Stromal cell of bone marrow (primary cell): ENCODE data around the gene UQCC3.
"Not testable (repeated sequence)": the region's sequence is repeated elsewhere in the genome, so short reads cannot be mapped to it uniquely, and the experiment has no call there.

Experiments used
- DNase-seq: peaks from one replicate; pipeline ENCODE4 v3.0.0-alpha.2; 2012; ENCODE audit warnings: low read depth

The UQCC3 gene, protein sequence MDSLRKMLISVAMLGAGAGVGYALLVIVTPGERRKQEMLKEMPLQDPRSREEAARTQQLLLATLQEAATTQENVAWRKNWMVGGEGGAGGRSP

DNA sequence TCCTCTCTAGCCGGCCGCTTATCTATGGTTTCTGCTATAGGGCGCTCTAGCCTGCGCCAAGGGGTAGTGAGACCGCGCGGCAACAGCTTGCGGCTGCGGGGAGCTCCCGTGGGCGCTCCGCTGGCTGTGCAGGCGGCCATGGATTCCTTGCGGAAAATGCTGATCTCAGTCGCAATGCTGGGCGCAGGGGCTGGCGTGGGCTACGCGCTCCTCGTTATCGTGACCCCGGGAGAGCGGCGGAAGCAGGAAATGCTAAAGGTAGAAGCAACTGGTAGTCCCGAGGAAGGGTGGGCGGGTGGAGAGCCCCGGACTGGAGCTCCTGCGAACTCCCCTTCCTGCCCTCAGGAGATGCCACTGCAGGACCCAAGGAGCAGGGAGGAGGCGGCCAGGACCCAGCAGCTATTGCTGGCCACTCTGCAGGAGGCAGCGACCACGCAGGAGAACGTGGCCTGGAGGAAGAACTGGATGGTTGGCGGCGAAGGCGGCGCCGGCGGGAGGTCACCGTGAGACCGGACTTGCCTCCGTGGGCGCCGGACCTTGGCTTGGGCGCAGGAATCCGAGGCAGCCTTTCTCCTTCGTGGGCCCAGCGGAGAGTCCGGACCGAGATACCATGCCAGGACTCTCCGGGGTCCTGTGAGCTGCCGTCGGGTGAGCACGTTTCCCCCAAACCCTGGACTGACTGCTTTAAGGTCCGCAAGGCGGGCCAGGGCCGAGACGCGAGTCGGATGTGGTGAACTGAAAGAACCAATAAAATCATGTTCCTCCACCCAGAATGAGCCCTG, at the start of gene UQCC3, which contains the start of gene LBHD1:
UQCC3 (plus strand) TSS at position 66 of the 782 bp plus-strand sequence; CDS start at position 139, 73 bp downstream.
LBHD1 (minus strand) TSS at position 660 of the 782 bp plus-strand sequence. CDS start 2,236 bp downstream, outside the sequence.
- DNase-seq: peak; percentile 73

DNA sequence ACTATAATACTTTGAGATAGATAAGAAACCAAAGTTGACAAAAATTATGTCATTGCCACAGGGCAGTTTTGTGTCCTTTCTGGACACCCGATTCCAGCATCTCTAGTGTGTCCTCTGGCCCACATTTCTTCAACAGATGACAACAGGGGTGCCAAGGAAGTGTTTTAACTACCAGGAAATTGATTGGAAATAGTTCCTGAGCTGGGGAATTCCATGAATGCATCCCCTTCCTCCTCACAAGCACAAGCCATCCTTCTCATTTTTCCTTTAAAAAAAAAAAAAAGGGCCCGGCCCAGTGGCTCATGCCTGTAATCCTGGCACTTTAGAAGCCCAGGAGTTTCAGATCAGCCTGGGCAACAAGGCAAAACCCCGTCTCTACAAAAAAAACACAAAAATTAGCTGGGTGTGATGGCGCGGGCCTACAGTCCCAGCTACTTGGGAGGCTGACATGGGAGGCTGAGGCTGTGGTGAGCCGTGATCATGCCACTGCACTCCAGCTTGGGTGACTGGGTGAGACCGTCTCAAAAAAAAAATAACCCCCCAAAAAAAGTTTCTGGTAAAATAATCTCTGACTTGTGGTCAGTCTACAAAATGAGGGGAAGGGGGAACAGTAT, 48.9 kb upstream of the UQCC3 start:
- no peak for DNase-seq

DNA sequence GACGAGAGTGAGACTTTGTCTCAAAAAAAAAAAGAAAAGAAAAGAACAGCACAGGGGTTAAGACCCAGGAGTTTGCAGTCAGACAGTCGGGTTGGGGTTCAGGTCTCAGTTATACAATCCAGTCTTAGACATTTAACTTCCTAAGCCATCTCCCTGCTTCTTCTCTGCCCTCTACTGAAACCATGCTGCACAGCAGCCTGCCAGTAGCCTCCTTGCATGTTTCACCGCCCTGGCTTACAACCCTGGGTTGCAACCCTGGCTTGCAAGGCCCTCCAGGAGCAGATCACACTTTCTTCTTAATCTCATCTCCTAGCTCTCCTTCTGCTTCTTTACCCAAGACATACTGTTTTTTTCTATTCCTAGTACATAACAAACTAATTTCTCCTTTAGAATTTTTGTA, 43.8 kb upstream of the UQCC3 start:
- DNase-seq: no peak

DNA sequence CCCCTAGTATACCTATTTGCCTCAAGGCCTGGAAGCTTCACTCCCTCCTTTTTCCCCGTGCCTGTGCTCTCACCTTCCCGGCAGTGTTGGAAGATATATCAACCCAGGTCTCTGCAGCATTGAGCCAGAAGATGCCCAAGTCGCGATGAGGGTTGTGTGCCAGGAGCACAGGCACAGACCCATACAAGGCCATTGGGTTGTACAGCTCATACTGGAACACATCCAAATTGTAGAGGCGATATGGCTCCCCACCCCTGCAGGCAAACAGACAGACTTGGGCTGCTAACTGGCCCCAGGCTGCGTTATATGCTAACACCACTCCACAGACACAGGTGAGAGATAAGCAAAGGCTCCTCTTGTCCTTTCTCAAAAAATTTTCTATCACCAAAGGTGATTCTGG, 39.0 kb upstream of the UQCC3 start:
- no peak for DNase-seq

DNA sequence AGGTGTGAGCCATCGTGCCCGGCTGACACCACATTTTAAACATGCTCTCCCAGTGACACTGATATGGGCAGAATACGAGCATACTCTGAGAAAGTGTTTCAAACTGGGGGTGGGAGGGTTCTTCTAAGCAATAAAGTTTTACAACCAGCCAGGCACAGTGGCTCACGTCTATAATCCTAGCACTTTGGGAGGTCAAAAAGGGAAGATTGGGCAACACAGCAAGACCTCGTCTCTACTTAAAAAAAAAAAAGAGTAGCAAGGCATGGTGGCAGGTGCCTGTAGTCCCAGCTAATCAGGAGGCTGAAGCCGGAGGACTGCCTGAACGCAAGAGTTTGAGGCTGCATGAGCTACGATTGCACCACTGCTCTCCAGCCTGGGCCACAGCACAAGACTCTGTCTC, 27.3 kb upstream of the UQCC3 start:
- no peak for DNase-seq

DNA sequence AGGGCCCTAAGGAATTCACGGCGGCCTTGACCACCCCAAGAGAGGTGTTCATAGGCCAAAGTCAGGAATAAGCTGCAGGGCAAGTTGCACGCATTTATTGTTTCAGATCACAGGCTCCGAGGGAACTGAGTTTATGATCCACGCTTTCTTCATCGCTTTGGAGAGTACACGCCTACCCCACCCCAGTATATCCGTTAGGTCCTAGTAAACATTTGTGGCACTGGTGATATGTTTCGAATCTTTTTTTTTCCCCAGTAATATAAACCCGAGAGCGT, 25.9 kb upstream of the UQCC3 start:
- DNase-seq: no peak

DNA sequence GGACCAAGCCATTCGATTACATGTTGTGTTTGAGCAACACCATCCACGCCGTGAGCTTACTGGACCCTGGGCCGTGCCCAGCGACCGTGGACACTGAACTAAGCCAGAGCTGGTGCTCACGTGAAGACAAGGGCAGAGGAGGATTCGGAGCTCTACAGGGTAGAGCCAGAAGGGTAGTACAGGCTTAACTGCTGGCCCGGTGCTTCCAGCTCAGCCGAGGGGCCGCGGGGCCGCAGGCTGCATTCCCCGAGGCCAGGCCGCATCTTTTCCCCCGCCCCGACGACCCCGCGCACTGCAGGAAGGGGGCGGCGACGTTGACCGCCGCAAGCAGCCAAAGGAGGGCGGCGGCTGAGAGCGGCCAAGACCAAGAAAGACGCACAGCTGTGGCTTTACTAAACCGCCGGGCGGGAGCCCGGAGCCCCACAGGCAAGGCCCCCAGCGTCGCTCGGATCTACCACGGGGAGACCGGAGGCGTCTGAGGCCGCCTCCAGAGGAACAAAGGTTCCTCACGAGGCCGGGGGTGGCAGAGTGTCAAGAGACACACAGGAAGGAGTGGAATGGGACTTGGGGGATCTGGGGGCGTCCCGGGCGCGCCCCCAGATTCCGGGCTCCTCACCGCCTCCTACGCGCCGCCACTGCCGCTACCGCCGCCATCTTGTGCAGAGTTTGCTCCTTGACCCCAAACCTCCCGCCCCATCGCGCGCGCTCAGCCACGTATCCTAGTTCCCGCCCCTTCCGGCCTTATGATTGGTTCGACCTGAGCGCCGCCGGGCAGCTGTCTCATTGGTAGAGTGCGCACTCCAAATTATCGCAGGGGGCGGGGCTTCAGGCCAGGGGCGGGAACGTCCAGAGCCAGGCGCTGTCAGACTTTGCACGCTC, 25.3 kb upstream of the UQCC3 start, which contains the start of gene GANAB:
GANAB (minus strand) TSS at position 668 of the 879 bp plus-strand sequence; CDS start at position 654, 14 bp downstream.
- DNase-seq: peak; percentile 98

DNA sequence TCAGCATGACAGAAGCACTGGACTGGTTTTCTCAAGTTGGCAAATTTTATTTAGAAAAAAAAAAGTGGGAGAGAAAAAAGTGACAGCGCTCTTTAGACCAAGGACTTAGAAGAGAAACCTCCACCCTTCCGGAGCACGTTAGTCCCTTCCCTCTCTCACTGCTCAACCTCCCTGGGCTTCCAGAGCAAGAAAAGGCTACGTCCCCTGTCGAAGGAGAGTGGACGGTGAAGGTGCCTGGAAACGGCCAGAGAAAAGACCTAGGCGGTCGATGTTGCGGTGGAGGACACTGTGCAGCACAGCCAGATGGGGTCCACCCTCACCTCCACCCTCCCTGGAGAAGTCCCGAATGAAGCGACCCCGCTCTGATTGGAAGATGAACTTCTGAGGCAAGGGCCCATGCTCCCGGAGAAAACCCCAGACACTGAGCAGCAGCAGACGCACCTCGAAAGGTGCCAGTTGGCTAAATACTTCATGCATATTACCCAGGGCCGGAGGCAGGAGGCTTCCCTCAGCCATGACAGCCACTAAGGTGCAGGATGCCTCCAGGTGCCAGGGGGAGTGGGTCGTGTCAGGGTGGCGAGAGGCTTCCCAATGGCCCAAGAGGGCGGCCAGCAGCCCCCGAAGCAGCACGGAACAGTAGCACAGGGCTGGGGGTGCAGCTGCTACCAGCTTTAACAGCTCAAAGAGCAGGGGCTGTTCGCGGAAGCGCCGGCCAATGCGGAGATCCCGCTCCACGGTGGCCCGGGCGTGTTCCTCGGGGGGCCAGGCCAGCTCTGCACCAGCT, 24.5 kb upstream of the UQCC3 start:
- DNase-seq: no peak

DNA sequence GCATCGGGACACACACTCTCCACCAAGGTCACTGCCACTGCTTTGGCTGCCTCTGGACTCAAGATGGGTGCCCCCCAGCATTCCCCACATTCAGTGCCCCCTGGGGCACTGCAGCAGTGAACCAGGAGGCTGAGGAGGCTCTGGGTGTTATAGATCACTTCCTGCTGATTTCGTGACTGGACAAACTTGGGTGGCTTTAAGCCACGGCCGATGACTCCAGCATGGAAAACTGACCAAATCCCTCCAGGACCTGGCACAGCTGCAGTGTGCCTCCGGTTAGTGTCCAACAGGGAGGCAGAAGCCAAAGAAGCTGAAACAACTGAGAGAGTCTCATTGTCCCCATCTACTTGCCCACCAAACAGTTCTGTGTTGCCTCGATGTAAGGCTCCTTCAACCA, 23.9 kb upstream of the UQCC3 start:
- no peak for DNase-seq

DNA sequence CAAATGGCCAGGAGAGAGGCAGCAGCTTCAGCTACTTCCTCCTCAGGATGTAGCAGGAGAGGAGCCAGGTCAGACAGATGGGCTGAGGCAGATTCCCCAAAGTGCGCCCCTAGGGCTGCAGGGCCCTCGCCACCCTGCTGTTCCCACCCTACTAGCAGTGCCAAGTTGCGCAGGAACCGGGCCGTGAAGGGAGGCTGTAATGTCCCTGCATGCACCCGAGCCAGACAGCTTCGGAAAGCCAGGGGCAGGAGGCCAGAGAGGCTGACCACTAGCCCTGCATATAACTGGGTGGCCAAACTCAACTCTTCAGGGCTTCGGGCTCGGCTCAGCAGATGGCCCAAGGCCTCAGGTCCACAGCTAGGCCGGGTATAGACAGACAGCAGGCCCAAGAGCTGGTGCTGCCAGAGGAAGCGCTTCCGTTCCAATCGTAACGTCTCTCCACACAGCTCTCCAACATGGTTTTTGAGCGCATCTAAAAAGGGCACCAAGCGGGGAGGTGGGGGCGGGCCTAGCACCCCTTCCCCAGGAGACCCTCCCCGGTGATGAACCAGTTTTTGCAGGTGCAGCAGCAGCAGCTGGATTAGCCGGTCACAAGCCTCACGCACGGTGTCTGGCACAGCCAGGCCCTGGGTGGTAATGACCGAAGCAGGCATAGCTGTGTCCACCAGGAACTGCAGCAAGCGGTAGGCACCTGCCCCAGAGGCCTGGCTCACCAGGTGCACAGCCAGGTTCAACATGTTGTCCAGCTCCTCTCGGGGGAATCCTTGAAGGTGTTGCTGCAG, 23.1 kb upstream of the UQCC3 start:
- no peak for DNase-seq

DNA sequence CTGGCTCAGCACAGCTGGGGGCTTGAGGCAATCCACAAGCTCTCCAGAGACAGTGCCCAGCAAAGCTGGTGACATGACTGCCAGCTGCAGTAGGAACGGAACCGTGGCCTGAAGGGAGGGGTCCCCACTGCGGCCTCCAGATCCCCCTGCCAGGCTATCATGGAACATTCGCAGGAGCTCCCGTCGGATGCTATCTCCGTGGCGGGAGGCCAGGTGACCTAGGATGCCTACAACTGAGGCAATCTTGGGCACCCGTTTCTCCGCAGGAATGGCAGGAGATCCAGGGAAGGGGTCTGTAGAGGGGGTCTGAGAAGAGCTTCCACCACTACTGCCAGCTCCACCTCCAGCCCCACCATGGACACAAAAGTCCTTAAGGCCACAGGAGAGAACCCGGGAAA, 22.5 kb upstream of the UQCC3 start:
- DNase-seq: no peak

DNA sequence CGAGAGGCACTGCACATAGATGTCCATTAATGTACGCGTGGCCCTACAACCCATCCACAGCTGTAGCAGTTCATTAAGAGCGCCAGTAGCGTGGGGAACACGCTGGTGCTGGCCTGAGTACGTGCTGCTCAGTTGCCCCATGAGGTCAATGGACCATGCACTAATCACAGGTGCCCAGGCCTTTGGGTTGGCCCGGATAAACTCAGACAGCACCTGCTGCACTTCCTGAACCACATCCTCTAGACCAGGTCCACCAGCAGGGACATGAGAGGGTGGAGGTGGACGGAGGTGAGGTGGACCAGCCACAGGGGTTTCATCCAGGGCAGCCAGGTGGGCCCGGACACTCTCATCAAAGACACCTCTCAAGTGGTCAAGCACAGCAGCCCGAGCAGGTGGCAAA, 22.0 kb upstream of the UQCC3 start:
- no peak for DNase-seq

DNA sequence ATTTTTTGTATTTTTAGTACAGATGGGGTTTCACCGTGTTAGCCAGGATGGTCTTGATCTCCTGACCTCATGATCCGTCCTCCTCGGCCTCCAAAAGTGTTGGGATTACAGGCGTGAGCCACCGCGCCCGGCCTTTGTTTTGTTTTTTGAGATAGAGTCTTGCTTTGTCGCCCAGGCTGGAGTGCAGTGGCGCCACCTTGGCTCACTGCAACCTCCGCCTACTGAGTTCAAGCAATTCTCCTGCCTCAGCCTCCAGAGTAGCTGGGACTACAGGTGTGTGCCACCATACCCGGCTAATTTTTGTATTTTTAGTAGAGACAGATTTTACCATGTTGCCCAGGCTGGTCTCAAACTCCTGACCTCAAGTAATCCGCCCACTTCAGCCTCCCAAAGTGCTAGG, 21.2 kb upstream of the UQCC3 start:
- not testable (repeated sequence) for DNase-seq

DNA sequence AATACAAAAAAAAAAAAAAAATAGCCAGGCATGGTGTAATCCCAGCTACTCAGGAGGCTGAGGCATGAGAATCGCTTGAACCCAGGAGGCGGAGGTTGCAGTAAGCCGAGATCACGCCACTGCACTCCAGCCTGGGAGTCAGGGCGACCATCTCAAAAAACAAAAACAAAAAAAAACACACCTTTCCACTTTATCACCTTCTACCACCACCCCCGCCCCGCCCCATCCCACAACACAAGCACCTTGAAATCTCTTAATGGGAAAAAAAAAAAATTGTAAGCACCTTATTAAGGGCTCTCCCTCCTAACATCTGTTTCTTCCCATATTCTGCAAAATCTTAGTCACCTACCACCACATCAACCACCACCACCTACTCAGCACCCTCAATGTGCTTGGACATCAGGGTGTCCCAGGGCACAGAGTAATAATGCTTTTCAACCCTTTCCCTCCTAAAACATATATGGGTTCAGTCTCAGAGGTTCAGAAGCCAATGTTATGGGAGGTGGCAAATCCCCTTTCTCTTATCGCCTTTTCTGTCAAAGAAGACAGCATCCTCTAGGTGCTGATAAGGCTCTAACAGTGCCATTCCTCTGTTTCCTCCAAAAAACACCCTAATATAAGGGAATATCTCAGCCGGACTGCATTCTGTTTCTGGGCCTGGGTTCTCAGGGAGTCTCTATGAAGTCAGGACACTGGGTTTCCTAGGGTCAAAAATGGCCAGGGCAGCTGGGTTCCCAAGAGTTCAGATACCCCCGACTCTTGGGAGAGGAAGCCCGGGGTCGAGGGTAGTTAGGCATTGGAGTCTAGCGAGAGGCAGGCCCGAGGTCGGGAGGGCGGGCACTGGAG, 19.1 kb upstream of the UQCC3 start:
- no peak for DNase-seq

DNA sequence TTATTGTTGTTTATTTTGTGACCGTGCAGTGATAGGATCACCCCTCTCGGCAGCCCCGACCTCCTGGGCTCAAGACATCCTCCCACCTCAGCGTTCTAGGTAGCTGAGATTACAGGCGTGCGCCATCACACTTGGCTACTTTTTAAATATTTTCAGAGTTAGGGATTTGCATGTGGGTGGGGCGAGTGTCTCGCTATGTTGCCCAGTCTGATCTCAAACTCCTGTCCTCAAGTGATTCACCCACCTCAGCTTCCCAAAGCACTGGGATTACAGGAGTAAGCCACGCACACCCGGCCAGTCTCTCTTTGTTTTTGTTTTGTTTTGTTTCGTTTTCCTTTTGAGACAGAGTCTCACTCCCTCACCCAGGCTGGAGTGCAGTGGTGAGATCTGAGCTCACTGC, 17.2 kb upstream of the UQCC3 start:
- DNase-seq: no peak

DNA sequence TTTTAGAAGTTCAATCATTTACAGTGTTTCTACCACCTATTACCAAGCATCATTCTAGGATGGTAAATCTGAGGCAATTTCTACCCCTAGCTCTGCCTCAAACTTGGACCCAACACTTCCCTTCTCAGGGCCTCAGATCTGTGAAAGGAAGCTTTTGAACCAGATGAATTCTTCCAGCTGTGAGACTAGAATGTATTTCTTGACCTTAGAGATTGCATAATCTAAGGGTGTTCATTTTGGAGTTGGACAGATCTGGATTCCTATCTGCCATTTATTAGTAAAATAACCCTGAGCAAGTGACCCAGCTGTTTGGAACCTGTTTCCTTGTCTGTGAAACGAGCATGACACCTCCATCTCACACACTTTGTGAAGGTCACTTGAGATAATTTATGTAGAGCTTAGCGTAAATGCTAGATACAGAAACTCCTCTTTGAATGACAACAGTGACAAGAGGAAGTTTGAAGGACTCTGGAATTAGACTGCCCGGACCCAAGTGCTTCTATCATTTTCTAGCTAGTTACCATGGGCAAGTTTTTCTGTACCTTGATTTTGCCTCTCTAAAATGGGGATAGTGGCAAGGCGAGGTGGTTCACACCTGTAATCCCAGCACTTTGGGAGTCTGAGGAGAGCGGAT, 14.6 kb upstream of the UQCC3 start:
- no peak for DNase-seq

DNA sequence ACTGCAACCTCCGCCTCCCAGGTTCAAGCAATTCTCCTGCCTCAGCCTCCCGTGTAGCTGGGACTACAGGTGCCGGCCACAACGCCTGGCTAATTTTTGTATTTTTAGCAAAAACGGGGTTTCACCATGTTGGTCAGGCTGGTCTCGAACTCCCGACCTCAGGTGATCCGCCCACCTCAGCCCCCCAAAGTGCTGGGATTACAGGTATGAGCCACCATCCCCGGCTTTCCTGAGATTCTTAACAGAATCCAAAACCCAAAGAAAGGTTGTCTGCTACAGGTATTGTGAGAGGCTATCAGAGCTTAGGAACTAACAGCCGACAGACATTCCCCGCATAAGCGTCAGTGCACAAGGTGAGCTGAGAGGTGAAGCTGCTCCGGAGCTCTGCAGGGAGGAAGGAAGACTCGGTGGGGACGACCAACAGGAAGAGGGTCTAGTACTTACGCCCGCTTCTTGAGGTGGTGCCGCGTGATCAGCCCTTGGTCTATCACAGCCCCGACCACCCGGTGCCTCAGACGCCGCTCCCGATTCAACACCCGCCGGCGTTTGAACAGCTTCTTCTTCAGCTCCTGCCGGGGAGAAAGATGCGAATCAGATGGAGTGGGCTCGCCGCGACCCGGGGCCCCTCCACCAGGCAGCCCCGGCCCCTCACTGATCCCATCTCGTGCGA, 6.9 kb upstream of the UQCC3 start:
- no peak for DNase-seq

DNA sequence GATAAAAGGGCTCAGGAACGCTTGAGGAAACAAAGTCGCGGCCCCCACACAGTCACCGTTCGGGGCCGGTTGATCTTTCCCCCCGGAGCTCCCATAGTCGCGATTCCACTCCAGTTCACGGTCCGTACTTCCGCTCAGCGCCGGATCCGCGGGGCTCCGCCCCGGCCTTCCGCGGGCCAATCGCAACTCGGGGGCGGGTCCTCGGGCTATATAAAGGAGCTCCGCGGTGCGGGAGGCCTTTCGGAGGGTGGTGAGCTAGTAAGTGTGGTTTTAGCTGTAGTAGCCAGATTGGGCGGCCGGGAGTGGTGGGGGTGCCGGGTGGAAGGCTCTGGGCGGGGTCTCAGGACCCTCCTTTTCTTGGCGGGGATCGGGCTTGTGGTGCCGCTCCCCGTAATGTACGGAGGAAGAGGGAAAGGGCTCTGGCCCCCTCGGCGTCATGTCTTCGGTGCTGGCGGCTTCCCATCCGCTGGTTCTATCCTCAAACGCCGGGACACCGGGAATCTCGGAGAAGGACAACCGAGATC, 6.3 kb upstream of the UQCC3 start, which contains the start of the genes C11orf98 and CSKMT:
C11orf98 (minus strand) TSS at position 136 of the 524 bp plus-strand sequence; CDS start at position 95, 41 bp downstream.
CSKMT (plus strand) TSS at position 238 of the 524 bp plus-strand sequence. CDS start 568 bp downstream, outside the sequence.
- peak; percentile 85 for DNase-seq
